Upper lobe of left lung (tissue), 4 donors: ENCODE data around the gene PRSS37.

Experiments used
- CTCF ChIP-seq, 6 experiments: fragments of 450-650 bp in 4 of 6; fragments of 200-600 bp in 2 of 6; sonication (generic) in 2 of 6; IDR thresholded peaks; one replicate each; pipeline ENCODE4 v1.5.1; 2016 to 2019; ENCODE audit warnings: antibody characterized with exemption in 6 of 6
- POLR2A ChIP-seq, 4 donors: fragments of 450-650 bp; IDR thresholded peaks; one replicate each; pipeline ENCODE4 v1.5.1; 2016 to 2017; ENCODE audit warnings: antibody characterized with exemption in 4 of 4, mild to moderate bottlenecking in 2 of 4

DNA sequence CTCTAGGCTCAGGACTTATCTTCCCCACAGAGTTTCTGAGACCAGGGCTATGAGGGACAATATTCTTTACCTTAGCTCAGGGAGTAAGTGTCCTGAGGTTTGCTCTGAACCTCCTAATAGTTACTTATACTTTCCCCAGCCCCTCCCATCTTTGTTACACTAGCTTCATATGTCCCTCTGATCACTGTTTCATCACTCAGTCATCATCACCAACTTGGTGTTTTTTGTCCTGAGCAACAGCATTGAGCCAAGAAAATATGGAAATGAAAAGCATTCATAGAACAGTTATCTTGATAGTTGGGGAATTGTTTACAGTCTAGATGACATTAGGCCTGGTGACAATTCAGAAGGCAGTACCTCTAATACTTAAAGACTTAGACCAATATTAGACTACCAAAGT, at the start of gene PRSS37:
- TF ChIP-seq POLR2A (IDR thresholded peaks at IDR 0.05) (no peak), CTCF (IDR thresholded peaks at IDR 0.05) (no peak)
